Fibroblast of upper back skin (primary cell): ENCODE data around the gene XIAP.
"Not testable (repeated sequence)": the region's sequence is repeated elsewhere in the genome, so short reads cannot be mapped to it uniquely, and the experiment has no call there.

Experiments
- DNase-seq: peaks from one replicate; pipeline ENCODE4 v3.0.0-alpha.2; 2013

The XIAP gene

DNA sequence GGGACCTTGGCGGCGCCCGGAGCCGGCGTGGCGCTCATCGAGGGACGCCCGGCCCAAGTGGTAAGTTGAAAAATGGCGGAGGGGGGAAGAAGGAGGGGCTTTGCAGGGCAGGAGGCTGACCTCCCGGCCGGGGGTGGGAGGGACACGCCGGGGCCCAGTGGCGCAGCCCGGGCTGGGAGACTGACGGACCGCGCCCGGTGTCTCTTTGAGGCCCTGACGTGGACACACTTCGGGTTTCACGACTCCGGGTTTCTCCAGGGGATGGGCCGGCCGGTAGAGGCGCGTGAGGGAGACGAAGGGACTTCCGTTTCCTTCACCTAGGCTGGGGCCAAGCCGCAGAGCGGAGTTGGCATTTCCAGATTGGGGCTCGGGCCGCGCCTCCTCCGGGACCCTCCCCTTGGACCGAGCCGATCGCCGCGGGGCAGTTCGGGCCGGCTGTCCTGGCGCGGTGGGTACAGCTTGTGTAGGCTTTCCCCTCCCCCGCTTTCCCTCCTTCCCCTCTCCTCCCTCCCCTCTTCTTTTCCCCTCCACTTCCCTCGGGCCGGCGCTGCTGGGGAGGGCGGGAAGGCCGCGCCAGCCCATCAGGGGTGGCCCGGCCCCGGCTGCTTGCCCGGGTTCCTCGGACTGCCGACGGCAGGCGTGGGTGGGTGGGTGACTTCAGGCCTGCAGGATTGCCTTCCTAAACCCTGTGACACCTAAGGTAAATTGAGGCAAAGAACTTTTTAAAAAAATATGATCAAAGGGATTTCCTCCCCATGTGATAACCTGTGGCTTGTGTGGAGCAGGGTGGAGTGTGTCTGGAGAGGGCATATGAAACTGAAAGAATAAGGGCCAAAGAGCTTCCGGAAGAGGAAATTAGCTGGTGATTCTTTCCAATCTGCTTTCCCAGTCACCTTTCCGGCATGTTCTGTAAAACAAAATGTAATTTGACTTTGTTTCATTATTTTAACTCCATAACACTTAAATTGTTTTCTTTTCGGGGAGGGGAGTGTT lies at the start of gene XIAP:
Gene XIAP, plus strand, starts transcription at position 208 of the 993 bp plus-strand sequence. CDS start 25,610 bp downstream, outside the sequence.
- DNase-seq = peak; percentile 83

DNA sequence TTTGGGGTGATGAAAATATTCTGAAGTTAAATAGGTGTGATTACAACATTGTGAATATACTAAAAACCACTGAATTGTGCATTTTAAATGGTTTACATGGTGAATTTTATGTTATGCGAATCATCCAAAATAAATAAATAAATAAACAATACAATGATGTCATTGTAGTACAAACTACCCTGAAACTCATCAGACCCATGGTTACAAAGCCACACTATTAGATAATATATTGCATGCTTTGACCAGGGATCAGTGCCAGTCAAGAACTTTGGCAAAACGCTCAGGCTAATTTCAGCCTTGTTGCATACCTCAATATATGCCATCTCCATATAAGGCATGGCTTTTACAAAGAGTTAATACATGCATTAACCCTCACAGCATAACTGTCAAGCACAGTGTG lies 45.5 kb upstream of the XIAP start:
- DNase-seq = no peak

DNA sequence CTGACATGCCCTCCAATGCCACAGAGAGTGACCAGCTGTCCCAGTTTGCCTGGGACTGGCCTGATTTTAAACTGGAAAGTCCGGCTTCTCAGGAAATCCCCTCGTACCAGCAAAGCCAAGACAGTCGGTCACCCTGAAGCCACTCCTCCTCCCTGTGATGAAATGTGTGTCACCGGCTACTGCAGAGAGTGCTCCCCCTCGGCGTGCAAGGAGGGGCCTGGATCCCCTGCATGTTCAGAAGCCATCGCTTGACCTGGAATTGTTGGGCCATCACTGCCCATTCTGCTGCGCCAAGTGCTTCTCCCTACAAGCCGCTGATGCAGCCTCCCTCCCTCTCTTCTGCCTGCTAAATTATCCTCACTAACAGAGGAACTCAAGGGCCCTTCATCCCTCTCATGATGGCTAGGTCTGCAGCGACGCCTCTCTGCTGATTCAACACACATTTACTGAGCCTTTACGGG lies 44.9 kb upstream of the XIAP start:
- peak; percentile 36 for DNase-seq

DNA sequence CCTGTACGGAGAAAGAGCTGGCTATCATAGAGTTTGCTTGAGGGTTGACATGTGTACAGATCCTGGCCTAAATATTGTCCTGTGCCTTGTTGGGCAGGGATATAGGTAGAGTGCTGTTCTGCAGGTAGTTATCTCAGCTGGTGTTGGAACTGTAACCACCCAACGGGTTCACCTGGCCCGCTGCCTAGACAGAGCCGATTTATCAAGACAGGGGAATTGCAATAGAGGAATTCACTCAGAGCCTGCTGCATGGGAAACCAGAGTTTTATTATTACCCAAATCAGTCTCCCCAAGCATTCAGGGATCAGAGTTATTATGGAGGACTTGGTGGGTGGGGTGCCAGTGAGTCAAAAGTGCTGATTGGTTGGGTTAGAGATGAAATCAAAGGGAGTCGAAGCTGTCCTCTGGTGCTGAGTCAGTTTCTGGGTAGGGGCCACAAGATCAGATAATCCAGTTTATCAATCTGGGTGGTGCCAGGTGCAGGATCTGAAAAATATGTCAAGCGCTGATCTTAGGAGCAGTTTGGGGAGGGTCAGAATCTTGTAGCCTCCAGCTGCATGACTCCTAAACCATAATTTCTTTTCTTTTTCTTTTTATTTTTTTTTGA lies 42.5 kb upstream of the XIAP start:
- no peak for DNase-seq

DNA sequence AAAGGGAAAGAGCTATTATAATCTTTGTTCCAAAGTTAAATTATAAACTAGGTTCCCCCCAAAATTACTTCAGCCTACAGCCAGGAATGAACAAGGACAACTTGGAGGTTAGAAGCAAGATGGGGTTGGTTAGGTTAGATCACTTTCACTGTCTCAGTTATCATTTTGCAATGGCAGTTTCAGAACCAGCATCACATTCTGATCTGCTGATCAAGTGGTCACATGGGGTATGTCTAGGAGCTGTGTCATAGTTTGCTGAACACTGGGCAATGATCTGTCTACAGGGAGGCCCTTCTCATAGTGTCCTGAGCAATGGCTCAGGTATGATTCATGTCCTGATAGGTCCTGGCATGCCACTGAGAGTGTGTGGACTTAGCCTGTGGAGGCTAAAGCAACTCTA lies 41.6 kb upstream of the XIAP start:
- no peak for DNase-seq

DNA sequence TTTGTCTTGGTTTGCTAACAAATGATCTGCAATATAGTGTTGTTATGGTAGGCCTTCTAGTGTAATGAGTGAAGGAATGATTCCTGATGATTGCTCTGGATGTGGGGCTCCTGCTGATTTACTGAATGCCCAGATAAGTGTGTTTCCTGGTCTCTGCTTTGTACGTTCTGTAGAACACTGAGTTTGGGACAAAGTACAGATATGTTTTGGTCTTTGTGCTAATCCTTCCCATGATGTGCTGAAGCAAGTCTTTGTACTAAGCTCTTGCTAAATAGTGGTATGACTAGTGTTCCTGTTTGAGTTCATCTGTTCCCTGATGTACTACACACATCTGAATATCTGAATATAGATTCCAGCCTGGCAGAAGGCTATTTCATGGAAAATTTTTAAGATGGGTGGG lies 36.9 kb upstream of the XIAP start:
- DNase-seq = no peak

DNA sequence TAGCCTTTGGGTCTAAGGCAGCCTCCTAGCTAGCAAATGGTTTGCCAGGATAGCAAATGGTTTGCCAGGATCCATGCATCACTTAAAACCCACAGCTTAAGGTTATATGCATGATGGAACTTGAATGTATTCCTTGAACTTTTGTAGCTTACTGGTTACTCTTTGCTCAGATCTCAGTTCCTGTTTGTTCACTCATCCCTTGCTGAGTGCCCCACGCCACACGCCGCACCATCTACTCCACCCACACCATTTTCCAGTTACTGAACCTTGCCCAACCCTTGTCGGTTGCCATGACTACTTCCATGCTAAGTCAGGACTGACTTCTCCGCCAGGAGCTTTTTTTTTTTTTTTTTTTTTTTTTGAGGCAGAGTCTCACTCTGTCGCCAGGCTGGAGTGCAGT lies 29.5 kb upstream of the XIAP start:
- no peak for DNase-seq

DNA sequence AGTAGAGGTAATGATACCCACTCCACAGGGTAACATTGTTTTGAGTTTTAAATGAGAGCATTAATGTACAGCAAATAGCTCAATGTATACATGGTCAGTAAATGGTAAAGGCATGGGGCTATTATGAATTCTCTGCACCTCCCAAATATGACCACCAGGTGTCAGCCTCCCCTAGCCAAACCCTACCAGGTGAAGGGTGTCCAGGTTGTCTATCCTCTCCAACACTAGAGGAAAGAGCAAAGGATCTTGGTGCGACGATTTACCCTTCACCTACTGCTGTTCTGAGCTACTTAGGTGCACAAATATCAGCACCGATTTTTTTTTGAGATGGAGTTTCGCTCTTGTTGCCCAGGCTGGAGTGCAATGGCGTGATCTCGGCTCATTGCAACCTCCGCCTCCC lies 26.5 kb upstream of the XIAP start:
- peak; percentile 50 for DNase-seq

DNA sequence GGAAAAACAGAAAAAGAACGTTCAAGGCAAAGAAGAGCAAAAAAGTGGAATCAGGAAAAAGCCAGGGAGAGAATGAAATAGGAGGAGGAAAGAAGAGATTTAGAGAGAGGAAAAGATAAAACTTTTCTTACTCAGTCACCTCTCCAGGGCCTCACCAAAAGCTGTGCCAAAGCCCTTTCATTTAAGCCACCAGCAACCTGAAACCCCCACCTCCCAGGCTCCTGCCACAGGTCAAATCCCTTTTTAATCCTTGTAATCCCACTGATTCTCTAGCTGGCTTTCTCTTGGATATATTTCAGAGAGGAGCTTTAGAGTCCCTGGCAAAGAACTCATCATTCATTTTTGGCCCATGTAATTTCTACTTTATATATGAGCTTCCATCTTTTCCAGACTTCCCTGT lies 25.7 kb upstream of the XIAP start:
- DNase-seq = no peak

DNA sequence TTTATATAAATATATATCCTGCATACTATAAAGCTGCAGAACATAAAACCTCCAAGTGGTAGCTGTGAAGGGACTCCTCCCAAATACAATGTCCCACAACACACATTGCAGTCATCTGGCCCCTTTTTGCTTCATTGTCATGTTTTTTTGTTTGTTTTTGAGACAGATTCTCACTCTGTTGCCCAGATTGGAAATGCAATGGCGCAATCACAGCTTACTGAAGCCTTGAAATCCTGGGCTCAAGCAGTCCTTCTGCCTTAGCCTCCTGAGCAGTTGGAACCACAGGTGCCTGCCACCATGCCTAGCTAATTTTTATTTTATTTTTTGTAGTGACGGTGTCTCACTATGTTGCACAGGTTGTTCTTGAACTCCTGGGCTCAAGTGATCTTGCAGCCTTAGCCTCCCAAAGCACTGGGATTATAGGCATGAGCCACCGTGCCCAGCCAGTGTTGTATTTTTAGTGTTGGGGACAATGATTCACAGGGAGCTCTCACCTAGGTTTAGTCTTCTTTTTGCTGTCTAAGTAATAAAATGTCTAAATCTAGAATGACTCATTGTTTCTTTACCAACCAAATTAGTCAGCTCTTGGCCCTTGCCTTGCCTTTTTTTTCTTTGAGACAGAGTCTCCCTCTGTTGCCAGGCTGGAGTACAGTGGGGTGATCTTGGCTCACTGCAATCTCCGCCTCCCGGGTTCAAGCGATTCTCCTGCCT lies 24.0 kb upstream of the XIAP start:
- peak; percentile 60 for DNase-seq

DNA sequence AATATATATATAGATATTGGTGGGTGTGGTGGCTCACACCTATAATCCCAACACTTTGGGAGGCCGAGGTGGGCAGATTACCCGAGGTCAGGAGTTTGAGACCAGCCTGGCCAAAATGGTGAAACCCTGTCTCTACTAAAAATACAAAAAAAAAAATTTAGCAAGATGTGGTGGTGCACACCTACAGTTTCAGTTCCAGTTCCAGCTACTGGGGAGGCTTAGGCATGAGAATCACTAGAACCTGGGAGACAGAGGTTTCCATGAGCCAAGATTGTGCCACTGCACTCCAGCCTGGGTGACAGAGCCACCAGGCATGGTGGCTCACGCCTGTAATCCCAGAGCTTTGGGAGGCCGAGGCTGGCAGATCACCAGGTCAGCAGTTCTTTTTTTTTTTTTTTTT lies 14.7 kb upstream of the XIAP start:
- DNase-seq = not testable (repeated sequence)

DNA sequence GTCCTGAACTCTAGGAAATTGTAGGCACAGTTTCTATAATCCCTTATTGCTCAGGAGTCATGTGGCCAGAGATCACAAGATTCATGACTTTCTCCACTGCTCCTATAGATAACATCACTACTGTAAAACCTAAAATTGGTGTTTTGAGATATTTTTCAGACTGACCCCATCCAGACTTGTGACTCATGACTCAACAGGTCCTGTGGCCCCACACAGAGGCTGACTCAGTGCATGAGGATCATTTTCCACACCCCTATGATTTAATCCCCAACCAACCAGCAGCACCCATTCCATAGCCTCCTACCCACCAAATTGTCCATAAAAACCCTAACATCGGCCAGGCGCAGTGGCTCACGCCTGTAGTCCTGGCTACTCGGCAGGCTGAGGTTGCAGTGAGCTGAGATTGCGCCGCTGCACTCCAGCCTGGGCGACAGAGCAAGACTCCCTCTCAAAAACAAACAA lies 13.2 kb upstream of the XIAP start:
- peak; percentile 40 for DNase-seq

DNA sequence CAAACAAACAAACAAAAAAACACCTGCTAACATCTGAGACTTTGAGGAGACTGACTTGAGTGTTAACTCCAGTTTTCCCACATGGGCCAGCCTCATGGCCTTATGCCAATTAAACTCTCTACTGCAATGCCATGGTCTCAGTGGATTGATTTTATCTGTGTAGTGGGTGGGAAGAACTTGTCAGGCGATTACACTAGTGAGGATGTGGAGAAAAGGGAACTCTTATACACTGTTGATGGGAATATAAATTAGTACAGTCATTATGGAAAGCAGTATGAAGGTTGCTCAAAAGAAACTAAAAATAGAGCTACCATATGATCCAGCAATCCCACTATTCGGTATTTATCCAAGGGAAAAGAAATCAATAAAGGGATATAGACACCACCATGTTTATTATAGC lies 12.8 kb upstream of the XIAP start:
- DNase-seq = no peak

DNA sequence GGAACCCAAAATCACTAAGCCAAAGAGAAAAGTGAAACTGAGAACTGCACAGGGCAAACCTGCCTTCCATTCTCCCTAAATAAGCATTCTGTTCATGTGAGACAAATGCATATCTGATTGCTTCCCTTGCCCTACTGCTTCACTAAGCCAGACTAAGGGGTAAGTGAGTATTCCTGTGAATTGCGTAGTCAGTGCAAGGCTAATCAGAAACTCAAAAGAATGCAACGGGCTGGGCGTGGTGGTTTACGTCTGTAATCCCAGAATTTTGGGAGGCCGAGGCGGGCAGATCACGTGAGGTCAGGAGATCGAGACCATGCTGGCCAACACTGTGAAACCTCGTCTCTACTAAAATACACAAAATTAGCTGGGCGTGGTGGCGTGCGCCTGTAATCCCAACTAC lies 10.8 kb upstream of the XIAP start:
- no peak for DNase-seq

DNA sequence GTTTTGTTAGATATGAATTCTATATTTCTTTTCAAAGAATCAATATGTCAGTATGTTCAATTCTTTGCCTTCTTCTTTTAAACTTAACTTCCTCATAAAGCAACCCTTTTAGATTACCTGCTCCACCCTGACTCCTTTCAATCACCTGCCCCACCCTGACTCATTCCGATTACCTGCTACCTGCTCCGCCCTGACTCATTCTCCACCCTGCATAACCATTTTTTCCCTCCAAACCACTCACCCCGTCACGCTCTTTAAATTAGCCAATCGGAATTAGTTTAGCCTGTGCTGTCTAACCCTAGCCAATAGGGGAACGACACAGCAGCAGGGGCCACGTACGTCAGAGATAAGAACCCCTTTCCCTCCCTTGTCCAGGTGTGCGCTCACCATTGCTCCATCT lies 9.9 kb upstream of the XIAP start:
- not testable (repeated sequence) for DNase-seq

DNA sequence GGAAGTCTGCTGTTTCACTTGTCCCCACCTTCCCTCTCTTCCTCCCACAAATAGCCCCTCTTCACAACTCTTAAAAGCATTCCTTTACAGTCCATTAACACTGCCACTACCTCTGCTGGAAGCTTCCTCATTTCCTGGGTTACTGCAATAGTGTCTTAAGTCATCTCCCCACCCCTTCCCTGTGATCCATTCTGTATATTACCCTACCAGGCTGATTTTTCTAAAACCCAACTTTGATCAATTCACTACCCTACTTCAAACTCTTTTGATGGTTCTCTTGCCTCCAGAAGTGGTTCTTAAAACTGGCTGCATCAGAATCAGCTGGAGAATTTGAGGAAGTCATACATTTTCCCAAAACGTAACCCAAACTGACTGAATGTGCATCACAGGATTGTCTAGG lies 8.8 kb upstream of the XIAP start:
- DNase-seq = no peak

DNA sequence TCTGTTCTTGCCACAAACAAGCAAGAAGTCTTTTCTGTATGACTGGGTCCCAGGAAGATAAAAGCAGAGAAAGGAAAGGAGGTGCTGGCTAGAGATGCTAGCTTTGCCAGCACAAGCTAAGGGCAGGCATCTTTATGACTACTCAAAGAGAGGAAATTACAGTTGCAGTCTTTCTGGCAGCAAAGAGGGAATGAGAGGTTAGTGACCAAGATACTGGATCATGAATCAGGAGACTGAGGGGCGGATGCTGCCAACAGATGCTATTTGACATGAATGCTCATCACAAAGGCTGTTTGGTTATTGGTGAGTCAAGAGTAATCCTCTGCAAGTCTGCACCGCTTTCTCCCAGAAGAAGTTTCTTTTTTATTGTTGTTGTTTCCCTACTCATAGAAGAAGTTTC lies 5.5 kb upstream of the XIAP start:
- peak; percentile 31 for DNase-seq

DNA sequence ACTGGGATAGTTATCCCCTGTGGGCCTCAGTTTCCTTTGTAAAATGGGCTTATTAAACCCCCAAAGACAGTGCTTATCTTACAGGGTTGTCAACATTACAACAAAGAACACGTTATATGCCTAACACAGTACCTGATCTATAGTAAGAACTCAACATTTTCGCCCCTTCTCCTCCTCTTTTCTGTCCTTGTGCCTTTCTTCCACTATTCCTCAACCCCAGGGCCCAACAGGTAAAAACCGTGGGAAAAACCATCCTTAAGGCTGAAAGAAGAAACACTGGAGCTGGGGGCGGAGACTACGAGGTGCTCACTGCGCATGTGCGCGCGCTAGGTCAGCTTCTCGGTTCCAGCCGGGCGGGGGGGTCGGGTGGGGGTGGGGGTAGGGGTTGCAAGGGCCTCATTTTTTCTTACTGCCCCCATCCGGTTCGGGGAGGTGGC lies 426 bp upstream of the XIAP start:
- no peak for DNase-seq

DNA sequence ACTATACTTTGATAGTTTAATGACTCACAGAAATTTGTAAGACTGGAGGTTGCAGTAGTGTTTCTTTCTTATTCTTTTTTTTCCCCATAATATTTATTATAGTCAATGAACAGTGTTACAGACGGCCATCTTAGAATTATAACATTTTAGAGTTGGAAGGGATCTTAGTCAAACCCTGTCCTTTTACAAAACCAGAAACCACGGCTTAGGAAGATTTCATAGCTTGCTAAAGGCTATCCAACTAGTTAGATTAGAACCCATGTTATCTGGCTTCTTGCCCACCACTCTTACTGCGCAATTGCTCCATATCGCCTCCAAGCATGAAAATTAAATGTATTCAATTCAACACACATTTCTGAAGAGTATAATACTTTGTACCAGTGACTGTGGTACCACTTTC lies 1.1 kb downstream of the XIAP start:
- DNase-seq = peak; percentile 28

DNA sequence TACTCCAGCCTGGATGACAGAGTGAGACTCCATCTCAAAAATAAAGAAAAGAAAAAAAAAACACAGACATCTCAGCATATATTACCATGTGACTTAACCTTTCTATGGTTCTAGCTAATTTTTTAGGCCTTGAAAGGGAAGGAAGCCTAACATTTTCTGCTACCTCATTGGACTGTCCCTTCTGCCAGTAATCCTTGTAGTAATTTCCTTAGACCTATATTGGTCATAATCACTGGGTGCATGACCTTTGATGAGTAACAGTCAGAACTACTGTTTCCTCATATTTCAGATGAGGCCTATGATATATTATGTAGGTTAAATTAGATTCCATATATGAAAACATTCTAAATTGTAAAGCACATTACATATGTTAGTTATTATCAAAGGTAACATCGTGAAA lies 9.6 kb downstream of the XIAP start:
- DNase-seq = peak; percentile 25

DNA sequence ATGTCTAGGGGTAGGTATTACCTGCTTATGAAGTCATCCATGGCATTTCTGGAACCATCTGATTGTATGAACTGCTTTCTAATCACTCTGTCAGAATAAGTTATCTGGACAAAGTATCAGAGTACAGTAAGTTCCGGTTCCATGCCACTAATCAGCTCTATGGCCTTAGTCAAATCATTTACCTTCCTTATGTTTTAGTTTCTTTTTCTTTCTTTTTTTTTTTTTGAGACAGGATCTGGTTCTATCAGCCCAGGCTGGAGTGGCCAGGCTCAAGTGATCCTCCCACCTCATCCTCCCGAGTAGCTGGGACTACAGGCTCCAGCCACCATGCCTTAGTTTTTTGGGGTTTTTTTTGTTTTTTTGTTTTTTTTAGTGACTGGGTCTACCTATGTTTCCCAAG lies 11.5 kb downstream of the XIAP start:
- DNase-seq = no peak

DNA sequence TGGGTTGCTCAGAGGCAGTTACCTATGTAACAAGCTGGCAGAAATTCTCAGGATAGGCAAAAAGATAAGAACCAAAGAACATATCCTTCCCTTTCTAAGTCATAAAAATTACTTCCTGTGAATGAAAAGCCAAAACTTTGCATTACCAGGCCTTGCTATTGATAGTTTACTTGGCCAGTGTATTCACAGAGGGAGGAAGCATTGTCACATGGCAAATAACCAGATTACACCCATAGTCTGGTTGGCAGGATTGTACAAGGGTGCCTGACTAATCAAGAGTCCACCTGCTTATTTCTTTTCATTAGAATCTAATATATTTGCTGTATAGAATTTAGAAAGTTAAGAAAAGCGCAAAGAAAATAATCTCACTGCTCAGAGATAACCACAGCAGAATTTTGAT lies 14.1 kb downstream of the XIAP start:
- DNase-seq = no peak

DNA sequence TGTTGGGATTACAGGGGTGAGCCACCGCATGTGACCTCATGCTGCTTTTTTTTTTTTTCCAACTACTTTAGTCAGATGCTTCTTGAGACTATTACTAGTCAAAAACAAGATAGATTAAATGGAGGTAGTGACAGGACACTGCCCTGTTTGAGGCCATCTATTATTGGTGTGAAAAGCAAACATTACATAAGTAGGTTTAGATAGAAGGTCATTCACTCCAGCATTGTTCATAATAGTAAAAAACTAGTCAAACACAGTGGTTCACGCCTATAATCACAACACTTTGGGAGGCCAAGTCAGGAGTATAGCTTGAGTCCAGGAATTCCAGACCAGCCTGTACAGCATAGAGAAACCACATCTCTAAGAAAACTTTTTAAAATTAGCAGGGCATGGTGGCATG lies 16.3 kb downstream of the XIAP start:
- no peak for DNase-seq
